Psoas muscle (tissue), 8 donors: ENCODE results near the gene ERC2. TPM values are rescaled to one million over a fixed set of nuclear protein-coding genes. Genes with fewer than 3 reads are reported as not detected.

Source experiments
- ATAC-seq, 4 donors: fragments of 200-7000 bp; cut with Tn5 transposase; one replicate each; pipeline ENCODE4 v1.9.1; 2020; ENCODE audit warnings: moderate library complexity in 3 of 4, mild to moderate bottlenecking in 2 of 4
- DNase-seq, 2 donors: peaks; one replicate each; pipeline ENCODE4 v3.0.0-alpha.2; 2020
- H3K27ac ChIP-seq: fragments of 200-600 bp; one replicate; pipeline ENCODE4 v1.8.0; 2022
- H3K27me3 ChIP-seq, 3 donors: fragments of 200-600 bp in 1 of 3; one replicate each; pipeline versions ENCODE4 v1.6.1 to v1.8.0; 2013 to 2022; ENCODE audit warnings: low read length in 2 of 3, mild to moderate bottlenecking in 2 of 3, moderate library complexity in 1 of 3; ENCODE audit not compliant: insufficient read depth in 3 of 3
- H3K36me3 ChIP-seq, 2 donors: fragments of 200-600 bp in 1 of 2; one replicate each; pipeline versions ENCODE4 v1.6.1 to v1.8.0; 2013 to 2022; ENCODE audit warnings: low read depth in 1 of 2, mild to moderate bottlenecking in 1 of 2, moderate library complexity in 1 of 2; ENCODE audit not compliant: insufficient read depth in 1 of 2
- H3K4me1 ChIP-seq: fragments of 200-600 bp; one replicate; pipeline ENCODE4 v1.8.0; 2022
- H3K4me3 ChIP-seq: fragments of 200-600 bp; one replicate; pipeline ENCODE4 v1.8.0; 2022; ENCODE audit warnings: mild to moderate bottlenecking
- H3K9me3 ChIP-seq: fragments of 200-600 bp; one replicate; pipeline ENCODE4 v1.8.0; 2022
- CTCF ChIP-seq: fragments of 200-600 bp; IDR thresholded peaks from one replicate; pipeline ENCODE4 v1.8.0; 2022; ENCODE audit warnings: antibody characterized with exemption
- WGBS, 3 donors: extraction: QIAGEN DNeasy Blood & Tissue Kit; methylation state at CpG; one replicate each; pipeline versions ENCODE4 v1.1.6 to v1.1.7; 2013; 5-methylcytosine and 5-hydroxymethylcytosine counted together
- intact Hi-C, 2 donors: fragments of 100-400 bp; cut with DNase I; formaldehyde crosslinking; loops; one replicate each; pipeline versions ENCODE4 v1.11.0 to v1.14.2; 2022
- polyA plus RNA-seq, 3 donors: library from polyadenylated mRNA; stranded (reverse); fragments of 200-250 nt; gene quantifications; one replicate each; pipeline ENCODE4 v1.2.3, GENCODE V29; 2013
- total RNA-seq, 4 donors: library from RNA; stranded (reverse); fragmentation: NEBNext Ultra II Directional in 2 of 4; extraction: Animal tissue kit (Norgen Biotek cat#: 25700) in 2 of 4; gene quantifications; one replicate each; pipeline versions ENCODE4 v1.2.1 to v1.2.4, GENCODE V29; 2021 to 2023
- donor health status: healthy with polysubstance abuse.
- donor health status: DM: no; HTN: no; CAD: no; lungs with moderate emphysema.
- donor health status: Bipolar disorder and iron deficiency.
- donor health status: healthy.
- donor health status: DM: yes; HTN: yes; CAD: no.
- donor health status: DM: no; HTN: no; CAD: no.
- donor health status: DM: no; HTN: no; CAD: no.
- donor health status: DM: yes; HTN: yes; CAD: no.

ERC2 gene
- total and polyA plus RNA-seq, 7 donors, result 0.04 to 0.15 TPM; not detected in 5

GRCh38 chr3:56288258-56288657, 180.0 kb downstream of the ERC2 start:
- TF ChIP-seq CTCF, result no peak
- no peaks in the 10 kb centered on the region for H3K36me3 ChIP-seq
- DNase-seq (no peak), ATAC-seq (no peak)
- WGBS, 3 donors, result 61 to 63% (median 61%) methylated on average over 4 of the region's 4 CpGs
- H3K4me3 ChIP-seq, result no peak overlapping the region
- no peaks in the 10 kb centered on the region for H3K9me3 ChIP-seq
- H3K27me3 ChIP-seq, result peaks cover 0 to 3% (median 0%) of the 10 kb centered on the region in 3 donors
- intact Hi-C loops, result no loop called here
- no peak overlapping the region for H3K27ac ChIP-seq
- H3K4me1 ChIP-seq, result no peaks in the 10 kb centered on the region

GRCh38 chr3:56282341-56282740, 185.9 kb downstream of the ERC2 start:
- no peak for TF ChIP-seq CTCF
- DNase-seq, result no peak
- no peaks in the 10 kb centered on the region for H3K36me3 ChIP-seq
- H3K27ac ChIP-seq, result no peak overlapping the region
- H3K27me3 ChIP-seq, result no peaks in the 10 kb centered on the region
- ATAC-seq, result no peak
- H3K4me3 ChIP-seq, result no peak overlapping the region
- intact Hi-C loops, result no loop called here
- no peaks in the 10 kb centered on the region for H3K9me3 ChIP-seq
- no peaks in the 10 kb centered on the region for H3K4me1 ChIP-seq

GRCh38 chr3:56277236-56277635, 191.0 kb downstream of the ERC2 start:
- Histone ChIP-seq H3K9me3 (no peaks in the 10 kb centered on the region), H3K36me3 (no peaks in the 10 kb centered on the region), H3K4me3 (no peak overlapping the region), H3K27ac (no peak overlapping the region), H3K4me1 (no peaks in the 10 kb centered on the region), H3K27me3 (no peaks in the 10 kb centered on the region)
- ATAC-seq (no peak), DNase-seq (no peak)
- intact Hi-C loops, result no loop called here
- WGBS, 3 donors, result 24 to 43% (median 38%) methylated on average over 1 of the region's 1 CpG
- no peak for TF ChIP-seq CTCF

- H3K36me3 ChIP-seq, result no peaks in the 10 kb centered on the region
- H3K4me1 ChIP-seq, result no peaks in the 10 kb centered on the region
- ATAC-seq (no peak), DNase-seq (no peak)
- intact Hi-C loops, result no loop called here
- no peak for TF ChIP-seq CTCF
- no peaks in the 10 kb centered on the region for H3K27me3 ChIP-seq
- 63 to 67% (median 64%) methylated on average over 2 of the region's 2 CpGs for WGBS, 3 donors
- H3K27ac ChIP-seq, result no peak overlapping the region
- no peak overlapping the region for H3K4me3 ChIP-seq
- no peaks in the 10 kb centered on the region for H3K9me3 ChIP-seq
Observed at GRCh38 chr3:56275120-56275519, 193.1 kb downstream of the ERC2 start.

- Histone ChIP-seq H3K27ac (no peak overlapping the region), H3K4me3 (no peak overlapping the region), H3K9me3 (peaks cover 3% of the 10 kb centered on the region), H3K27me3 (no peaks in the 10 kb centered on the region), H3K4me1 (no peaks in the 10 kb centered on the region), H3K36me3 (no peaks in the 10 kb centered on the region)
- TF ChIP-seq CTCF, result no peak
- intact Hi-C loops, result no loop called here
- ATAC-seq, result no peak
- DNase-seq, result no peak
- 34 to 46% (median 36%) methylated on average over 4 of the region's 4 CpGs for WGBS, 3 donors
Observed at GRCh38 chr3:56269755-56270535, 198.3 kb downstream of the ERC2 start.
